ENCODE results near the gene CNKSR2. TPM values are rescaled to one million over a fixed set of nuclear protein-coding genes. Genes with fewer than 3 reads are reported as not detected.

The CNKSR2 gene
- total RNA-seq, 1 donor: 15.8 TPM

DNA sequence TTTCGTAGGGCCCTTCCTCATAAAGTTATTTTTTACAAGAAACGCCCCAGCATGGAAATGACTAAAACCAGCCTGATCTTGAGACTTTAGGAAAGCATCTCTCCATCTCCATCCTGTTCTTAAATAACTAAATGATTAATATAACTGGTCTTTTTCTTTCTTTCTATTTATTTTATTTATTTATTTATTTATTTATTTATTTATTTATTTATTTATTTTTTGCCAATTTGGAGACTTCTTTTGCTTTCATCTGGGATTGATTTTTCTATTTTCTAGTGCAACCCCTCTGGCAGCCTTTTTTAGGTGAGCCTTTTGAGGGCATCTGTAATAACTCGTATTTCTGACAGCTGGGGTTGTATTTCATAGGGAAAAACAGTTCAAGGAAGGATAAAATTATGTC is 285.1 kb downstream of the CNKSR2 start:
- H3K27me3 ChIP-seq (ENCODE audit: insufficient read depth, low read length): peaks cover 8% of the 10 kb centered on the region
- H3K4me3 ChIP-seq (ENCODE audit: low read length): no peak overlapping the region
- H3K4me1 ChIP-seq (ENCODE audit: insufficient read depth, low read length): no peaks in the 10 kb centered on the region
- no peaks in the 10 kb centered on the region for H3K9me3 ChIP-seq (ENCODE audit: low read depth, low read length)

DNA sequence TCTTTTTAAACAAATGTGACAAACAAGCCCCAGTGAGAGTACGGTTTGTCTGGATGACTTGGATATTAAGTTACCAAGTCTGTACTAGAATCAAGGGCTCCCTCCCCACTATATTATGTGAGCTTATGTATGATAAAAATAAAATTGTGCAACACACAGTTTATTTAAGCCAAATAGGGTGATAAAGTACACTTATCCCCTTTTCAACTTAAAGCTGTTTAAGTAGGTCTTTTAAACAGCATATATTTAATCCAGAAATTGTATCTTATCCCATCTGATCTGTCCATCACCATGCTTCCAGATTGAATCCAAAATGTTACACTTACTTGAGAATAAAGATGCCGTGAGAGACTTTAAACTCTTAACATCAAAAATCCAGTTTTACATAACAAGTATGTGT is 285.9 kb downstream of the CNKSR2 start:
- no peaks in the 10 kb centered on the region for H3K9me3 ChIP-seq (ENCODE audit: low read depth, low read length)
- no peaks in the 10 kb centered on the region for H3K4me1 ChIP-seq (ENCODE audit: insufficient read depth, low read length)
- H3K27me3 ChIP-seq (ENCODE audit: insufficient read depth, low read length): peaks cover 8% of the 10 kb centered on the region
- H3K4me3 ChIP-seq (ENCODE audit: low read length): no peak overlapping the region

DNA sequence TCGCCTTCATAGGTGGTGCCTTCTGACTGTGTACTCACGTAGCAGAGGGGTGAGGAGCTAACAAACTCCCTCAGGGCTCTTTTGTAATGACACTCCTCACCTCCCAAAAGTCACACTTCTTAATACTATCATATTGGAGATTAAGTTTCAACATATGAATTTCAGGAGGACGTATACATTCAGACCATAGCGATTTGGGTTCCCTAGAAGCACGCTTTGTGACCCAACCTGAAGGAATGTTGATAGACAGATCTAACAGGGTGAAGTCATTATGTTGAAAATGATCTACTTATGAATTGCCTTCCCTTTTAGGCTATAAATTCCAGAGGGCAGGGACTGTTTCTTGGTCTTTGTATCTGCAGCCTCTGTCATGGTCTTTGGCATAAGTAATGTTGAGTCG is 287.1 kb downstream of the CNKSR2 start:
- Histone ChIP-seq H3K4me1 (ENCODE audit: insufficient read depth, low read length) (no peaks in the 10 kb centered on the region), H3K9me3 (ENCODE audit: low read depth, low read length) (no peaks in the 10 kb centered on the region), H3K27me3 (ENCODE audit: insufficient read depth, low read length) (peaks cover 5% of the 10 kb centered on the region), H3K4me3 (ENCODE audit: low read length) (no peak overlapping the region)

GRCh38 chrX:21662761-21663160 is 288.5 kb downstream of the CNKSR2 start:
- no peaks in the 10 kb centered on the region for H3K4me1 ChIP-seq (ENCODE audit: insufficient read depth, low read length)
- no peak overlapping the region for H3K4me3 ChIP-seq (ENCODE audit: low read length)
- peaks cover 5% of the 10 kb centered on the region for H3K27me3 ChIP-seq (ENCODE audit: insufficient read depth, low read length)
- no peaks in the 10 kb centered on the region for H3K9me3 ChIP-seq (ENCODE audit: low read depth, low read length)

- Histone ChIP-seq H3K9me3 (ENCODE audit: low read depth, low read length) (no peaks in the 10 kb centered on the region), H3K27me3 (ENCODE audit: insufficient read depth, low read length) (no peaks in the 10 kb centered on the region), H3K4me1 (ENCODE audit: insufficient read depth, low read length) (no peaks in the 10 kb centered on the region), H3K4me3 (ENCODE audit: low read length) (no peak overlapping the region)
These were observed 292.0 kb downstream of the CNKSR2 start for GRCh38 chrX:21666252-21666651.

DNA sequence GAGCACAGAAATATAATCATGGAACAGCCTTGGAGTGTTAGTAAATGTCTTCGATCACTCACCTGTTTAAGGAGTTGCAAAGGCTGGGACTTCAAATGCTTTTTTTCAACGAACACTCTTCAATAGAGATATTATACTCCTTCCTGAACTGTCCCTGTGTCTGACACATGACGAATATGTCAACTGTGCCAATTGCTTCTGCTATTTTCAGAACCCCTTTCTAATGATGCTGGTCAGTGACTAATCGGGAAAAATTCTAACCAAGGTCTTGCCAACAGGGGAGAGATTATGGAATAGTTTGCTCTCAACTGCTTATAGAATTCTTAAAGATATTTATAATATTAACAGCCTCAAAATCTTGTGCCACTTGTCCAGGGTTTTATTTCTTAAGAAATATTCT is 292.5 kb downstream of the CNKSR2 start:
- Histone ChIP-seq H3K4me3 (ENCODE audit: low read length) (no peak overlapping the region), H3K9me3 (ENCODE audit: low read depth, low read length) (no peaks in the 10 kb centered on the region), H3K4me1 (ENCODE audit: insufficient read depth, low read length) (no peaks in the 10 kb centered on the region), H3K27me3 (ENCODE audit: insufficient read depth, low read length) (no peaks in the 10 kb centered on the region)

DNA sequence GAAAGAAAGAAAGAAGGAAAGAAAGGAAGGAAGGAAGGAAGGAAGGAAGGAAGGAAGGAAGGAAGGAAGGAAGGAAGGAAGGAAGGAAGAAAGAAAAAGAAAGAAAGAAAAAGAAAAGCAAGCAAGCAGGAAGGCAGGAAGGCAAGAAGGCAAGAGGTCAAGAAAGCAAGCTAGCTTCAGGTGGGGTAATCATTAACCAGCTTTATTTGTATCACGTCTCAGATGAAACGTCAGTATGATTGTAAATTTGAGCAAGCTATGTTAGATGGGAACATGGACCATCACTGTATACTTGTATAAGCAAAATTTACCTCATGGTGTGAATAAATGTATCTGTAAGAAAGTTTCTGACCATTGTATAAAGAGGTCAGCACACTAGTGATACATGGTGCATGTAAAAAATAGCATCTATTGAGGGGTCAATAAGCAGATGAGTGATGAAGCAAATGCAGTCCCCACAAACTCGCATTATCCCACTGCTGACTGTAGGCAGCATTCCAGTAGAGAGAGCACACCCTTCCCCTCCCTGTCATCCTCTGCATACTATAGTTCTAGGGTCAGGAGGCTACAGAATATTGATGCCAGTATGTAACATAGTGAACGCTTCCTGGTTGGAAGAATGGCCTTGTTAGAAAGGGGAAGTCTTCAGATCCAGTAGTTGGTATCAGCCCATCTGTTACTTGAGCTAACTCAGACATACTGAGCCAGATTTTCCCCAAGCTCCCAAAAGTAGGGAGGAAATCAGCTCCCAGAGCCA is 300.4 kb downstream of the CNKSR2 start:
- Histone ChIP-seq H3K9me3 (ENCODE audit: low read depth, low read length) (no peaks in the 10 kb centered on the region), H3K4me1 (ENCODE audit: insufficient read depth, low read length) (no peaks in the 10 kb centered on the region), H3K4me3 (ENCODE audit: low read length) (no peak overlapping the region), H3K27me3 (ENCODE audit: insufficient read depth, low read length) (no peaks in the 10 kb centered on the region)

DNA sequence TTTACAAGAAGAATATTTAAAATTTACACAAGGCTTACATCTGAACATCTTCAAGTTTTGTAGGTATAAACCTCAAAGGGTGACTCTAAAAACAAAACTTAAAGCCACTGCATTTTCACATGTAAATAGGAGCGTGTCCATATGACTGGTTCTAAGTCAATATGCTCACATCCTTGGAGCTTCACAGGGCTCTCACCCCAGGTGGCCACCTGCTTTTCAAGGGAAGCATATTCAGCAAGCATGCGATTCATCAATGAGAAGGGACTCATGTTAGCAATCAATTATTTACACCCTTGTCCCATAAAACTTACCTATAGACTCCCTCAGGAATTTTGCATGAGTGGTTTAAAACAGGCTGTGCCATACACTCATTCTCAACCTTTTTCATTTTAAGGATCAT is 301.7 kb downstream of the CNKSR2 start:
- no peak overlapping the region for H3K4me3 ChIP-seq (ENCODE audit: low read length)
- no peaks in the 10 kb centered on the region for H3K4me1 ChIP-seq (ENCODE audit: insufficient read depth, low read length)
- H3K27me3 ChIP-seq (ENCODE audit: insufficient read depth, low read length): no peaks in the 10 kb centered on the region
- no peaks in the 10 kb centered on the region for H3K9me3 ChIP-seq (ENCODE audit: low read depth, low read length)

DNA sequence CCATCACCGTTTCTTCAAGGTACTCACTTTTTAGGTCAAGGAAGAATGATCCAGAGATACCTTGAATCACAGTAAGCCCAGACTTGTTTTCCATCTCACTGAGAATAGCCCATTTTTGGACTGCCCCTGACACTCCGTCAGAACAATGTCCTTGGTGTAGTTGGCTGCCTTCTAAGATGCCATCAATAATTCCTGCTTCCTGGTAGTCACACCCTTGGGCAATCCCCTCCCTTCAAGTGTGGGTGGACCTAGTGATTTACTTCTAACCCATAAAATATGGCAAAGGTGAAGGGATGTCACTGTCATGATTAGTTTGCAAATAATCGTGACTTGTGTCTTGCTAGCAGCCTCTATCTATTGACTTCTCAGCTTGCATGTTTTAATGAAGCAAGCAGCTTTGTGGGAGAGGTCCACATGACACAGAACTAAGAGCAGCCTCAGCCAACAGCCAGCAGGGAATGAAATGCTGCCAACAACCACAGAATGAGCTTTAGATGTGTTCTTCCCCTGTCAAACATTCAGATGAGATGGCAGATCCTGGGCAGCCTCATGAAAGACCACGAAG is 303.9 kb downstream of the CNKSR2 start:
- H3K4me1 ChIP-seq (ENCODE audit: insufficient read depth, low read length): no peaks in the 10 kb centered on the region
- no peaks in the 10 kb centered on the region for H3K27me3 ChIP-seq (ENCODE audit: insufficient read depth, low read length)

GRCh38 chrX:21683941-21684340 is 309.7 kb downstream of the CNKSR2 start:
- H3K27me3 ChIP-seq (ENCODE audit: insufficient read depth, low read length): no peaks in the 10 kb centered on the region
- H3K4me1 ChIP-seq (ENCODE audit: insufficient read depth, low read length): no peaks in the 10 kb centered on the region
- no peaks in the 10 kb centered on the region for H3K9me3 ChIP-seq (ENCODE audit: low read depth, low read length)
- H3K4me3 ChIP-seq (ENCODE audit: low read length): no peak overlapping the region

More for the DNA sequence above, 303.9 kb downstream of the CNKSR2 start:
- no peak overlapping the region for H3K4me3 ChIP-seq (ENCODE audit: low read length)
- no peaks in the 10 kb centered on the region for H3K9me3 ChIP-seq (ENCODE audit: low read depth, low read length)

- H3K27me3 ChIP-seq (ENCODE audit: insufficient read depth, low read length): no peaks in the 10 kb centered on the region
- no peaks in the 10 kb centered on the region for H3K9me3 ChIP-seq (ENCODE audit: low read depth, low read length)
These were observed 317.3 kb downstream of the CNKSR2 start for GRCh38 chrX:21691512-21692018.

DNA sequence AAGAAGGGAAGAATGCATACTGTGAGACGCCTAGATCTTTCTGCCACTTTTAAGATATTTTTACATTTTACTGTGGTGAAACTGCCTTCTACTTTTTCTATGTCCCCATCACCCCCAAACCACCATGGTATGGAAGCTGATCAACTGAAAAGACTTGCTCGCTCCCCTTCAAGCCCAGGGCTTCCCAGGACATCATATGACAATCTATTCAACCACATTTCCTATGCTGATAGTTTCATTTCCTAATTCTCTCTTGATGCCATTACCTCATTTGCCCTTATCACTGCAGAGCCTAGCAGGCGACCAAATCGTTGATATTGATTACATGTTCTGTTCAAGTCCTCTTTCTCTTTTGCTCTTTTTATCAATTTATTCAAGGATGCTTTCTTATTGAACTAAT is 324.1 kb downstream of the CNKSR2 start:
- Histone ChIP-seq H3K9me3 (ENCODE audit: low read depth, low read length) (no peaks in the 10 kb centered on the region), H3K4me1 (ENCODE audit: insufficient read depth, low read length) (no peaks in the 10 kb centered on the region), H3K4me3 (ENCODE audit: low read length) (no peak overlapping the region), H3K27me3 (ENCODE audit: insufficient read depth, low read length) (no peaks in the 10 kb centered on the region)

More at GRCh38 chrX:21691512-21692018, 317.3 kb downstream of the CNKSR2 start:
- no peak overlapping the region for H3K4me3 ChIP-seq (ENCODE audit: low read length)
- H3K4me1 ChIP-seq (ENCODE audit: insufficient read depth, low read length): no peaks in the 10 kb centered on the region

GRCh38 chrX:21699136-21699535 is 324.9 kb downstream of the CNKSR2 start:
- H3K27me3 ChIP-seq (ENCODE audit: insufficient read depth, low read length): no peaks in the 10 kb centered on the region
- H3K9me3 ChIP-seq (ENCODE audit: low read depth, low read length): no peaks in the 10 kb centered on the region
- no peaks in the 10 kb centered on the region for H3K4me1 ChIP-seq (ENCODE audit: insufficient read depth, low read length)
- no peak overlapping the region for H3K4me3 ChIP-seq (ENCODE audit: low read length)

DNA sequence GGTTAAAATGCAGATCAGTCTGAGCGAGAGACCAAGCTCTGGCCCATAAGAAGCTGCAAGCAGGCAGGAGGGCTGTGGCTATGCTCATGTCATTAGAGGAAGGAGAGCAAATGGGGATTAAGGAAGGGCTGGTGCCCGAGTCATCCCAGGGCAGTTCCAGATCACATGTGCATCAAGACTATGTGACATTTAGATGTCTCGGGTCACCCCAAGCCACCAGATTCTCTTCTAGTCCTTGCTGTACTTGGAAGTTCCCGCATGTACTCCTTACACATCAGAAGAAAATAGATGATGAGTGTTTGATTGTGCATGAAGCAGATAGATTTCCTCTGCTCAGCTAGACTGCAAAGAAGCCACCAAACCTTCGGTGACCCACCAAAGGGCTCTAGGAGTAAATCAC is 326.1 kb downstream of the CNKSR2 start:
- H3K4me1 ChIP-seq (ENCODE audit: insufficient read depth, low read length): no peaks in the 10 kb centered on the region
- H3K27me3 ChIP-seq (ENCODE audit: insufficient read depth, low read length): no peaks in the 10 kb centered on the region
- no peaks in the 10 kb centered on the region for H3K9me3 ChIP-seq (ENCODE audit: low read depth, low read length)
- no peak overlapping the region for H3K4me3 ChIP-seq (ENCODE audit: low read length)

DNA sequence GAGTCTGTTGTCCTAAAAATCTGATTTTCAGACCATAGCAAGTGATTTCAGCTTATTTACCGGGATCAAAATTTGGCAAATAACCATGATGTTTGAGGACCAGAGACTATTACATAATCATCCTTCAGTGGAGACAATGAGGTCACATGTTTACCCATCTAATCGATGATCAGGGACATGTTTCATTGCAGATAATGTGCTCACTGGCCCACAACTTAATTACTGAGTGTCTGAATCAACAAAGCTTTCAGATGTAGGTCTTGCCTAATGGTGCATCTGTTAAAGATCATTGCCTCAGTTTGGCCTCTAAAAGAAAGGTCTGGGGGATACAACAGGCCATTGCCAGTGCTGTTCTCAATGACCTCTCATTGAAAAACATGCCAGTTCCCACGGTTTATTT is 326.7 kb downstream of the CNKSR2 start:
- Histone ChIP-seq H3K4me1 (ENCODE audit: insufficient read depth, low read length) (no peaks in the 10 kb centered on the region), H3K9me3 (ENCODE audit: low read depth, low read length) (no peaks in the 10 kb centered on the region), H3K27me3 (ENCODE audit: insufficient read depth, low read length) (no peaks in the 10 kb centered on the region), H3K4me3 (ENCODE audit: low read length) (no peak overlapping the region)

- H3K4me3 ChIP-seq (ENCODE audit: low read length): no peak overlapping the region
- H3K27me3 ChIP-seq (ENCODE audit: insufficient read depth, low read length): no peaks in the 10 kb centered on the region
- H3K9me3 ChIP-seq (ENCODE audit: low read depth, low read length): no peaks in the 10 kb centered on the region
- no peaks in the 10 kb centered on the region for H3K4me1 ChIP-seq (ENCODE audit: insufficient read depth, low read length)
These were observed 328.5 kb downstream of the CNKSR2 start for GRCh38 chrX:21702725-21703124.

Data from mononuclear cell (primary cell).